Loucy (cell line): ENCODE data around the gene APCDD1.

ENCODE experiments used
- EZH2phosphoT487 ChIP-seq: fragments of 200-600 bp; IDR thresholded peaks from 2 replicates; pipeline ENCODE4 v1.6.1; 2018; ENCODE audit warnings: antibody characterized with exemption, mild to moderate bottlenecking, moderate library complexity, borderline replicate concordance
- TF ChIP-seq, protein P1 (sequence below): fragments of 200-600 bp; sonication (generic); conservative IDR thresholded peaks from 2 replicates; pipeline ENCODE4 v1.5.1; 2014; ENCODE audit warnings: mild to moderate bottlenecking, antibody characterized with exemption, low read length

DNA sequence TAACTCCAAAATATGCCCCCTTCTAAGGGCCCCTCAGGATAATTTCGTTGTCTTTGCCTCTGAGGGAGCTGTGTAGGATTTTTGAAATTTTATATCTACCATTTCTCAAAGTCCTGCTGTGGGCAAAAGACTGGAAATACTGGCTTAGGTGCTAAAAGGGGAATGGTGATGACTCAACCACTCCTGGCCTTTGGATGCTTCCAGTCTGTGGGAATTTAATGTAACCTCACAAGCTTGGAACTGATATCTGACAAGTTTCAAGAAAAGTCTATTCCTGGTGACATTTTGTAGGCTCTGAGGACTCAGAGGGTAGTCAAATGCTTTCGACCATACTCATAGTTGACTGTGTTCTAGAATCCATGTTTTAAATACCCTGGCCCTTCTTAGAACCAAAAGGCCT, 3.4 kb upstream of the APCDD1 start:
- no peak for TF ChIP-seq EZH2phosphoT487
- TF ChIP-seq, protein P1, sequence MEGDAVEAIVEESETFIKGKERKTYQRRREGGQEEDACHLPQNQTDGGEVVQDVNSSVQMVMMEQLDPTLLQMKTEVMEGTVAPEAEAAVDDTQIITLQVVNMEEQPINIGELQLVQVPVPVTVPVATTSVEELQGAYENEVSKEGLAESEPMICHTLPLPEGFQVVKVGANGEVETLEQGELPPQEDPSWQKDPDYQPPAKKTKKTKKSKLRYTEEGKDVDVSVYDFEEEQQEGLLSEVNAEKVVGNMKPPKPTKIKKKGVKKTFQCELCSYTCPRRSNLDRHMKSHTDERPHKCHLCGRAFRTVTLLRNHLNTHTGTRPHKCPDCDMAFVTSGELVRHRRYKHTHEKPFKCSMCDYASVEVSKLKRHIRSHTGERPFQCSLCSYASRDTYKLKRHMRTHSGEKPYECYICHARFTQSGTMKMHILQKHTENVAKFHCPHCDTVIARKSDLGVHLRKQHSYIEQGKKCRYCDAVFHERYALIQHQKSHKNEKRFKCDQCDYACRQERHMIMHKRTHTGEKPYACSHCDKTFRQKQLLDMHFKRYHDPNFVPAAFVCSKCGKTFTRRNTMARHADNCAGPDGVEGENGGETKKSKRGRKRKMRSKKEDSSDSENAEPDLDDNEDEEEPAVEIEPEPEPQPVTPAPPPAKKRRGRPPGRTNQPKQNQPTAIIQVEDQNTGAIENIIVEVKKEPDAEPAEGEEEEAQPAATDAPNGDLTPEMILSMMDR: no peak
